Gastroesophageal sphincter (tissue), 3 donors: ENCODE results near the gene DRGX.

Experiments
- CTCF ChIP-seq, 4 experiments: fragments of 200-600 bp in 2 of 4; fragments of 450-650 bp in 2 of 4; sonication (generic) in 1 of 4; IDR thresholded peaks; one replicate each; pipeline ENCODE4 v1.5.1; 2017 to 2019; ENCODE audit warnings: antibody characterized with exemption in 4 of 4, mild to moderate bottlenecking in 2 of 4, moderate library complexity in 2 of 4
- EP300 ChIP-seq: sonication (generic); formaldehyde crosslinking; IDR thresholded peaks from one replicate; pipeline ENCODE4 v1.6.1; 2017; ENCODE audit warnings: antibody characterized with exemption, mild to moderate bottlenecking

- no peak for TF ChIP-seq CTCF (IDR thresholded peaks at IDR 0.05)
- no peak for TF ChIP-seq EP300
Measured at GRCh38 chr10:49404321-49404878, 8.5 kb upstream of the DRGX start.
